GM19324 (cell line): ENCODE measurements around the gene ANXA5.
"Not testable (repeated sequence)": the region's sequence is repeated elsewhere in the genome, so short reads cannot be mapped to it uniquely, and the experiment has no call there.

Source experiments
- ATAC-seq: cut with Tn5 transposase; IDR thresholded peaks from one replicate; pipeline ENCODE4 v1.9.1; 2021; ENCODE audit warnings: mild to moderate bottlenecking, moderate library complexity; ENCODE audit not compliant: unreplicated experiment, low FRiP score

Gene ANXA5

GRCh38 chr4:121679951-121680350 is 16.8 kb downstream of the ANXA5 start:
- ATAC-seq, result no peak

GRCh38 chr4:121679267-121679666 is 17.5 kb downstream of the ANXA5 start:
- no peak for ATAC-seq

GRCh38 chr4:121677524-121677923 is 19.3 kb downstream of the ANXA5 start:
- no peak for ATAC-seq

GRCh38 chr4:121676345-121677075 is 20.3 kb downstream of the ANXA5 start:
- no peak for ATAC-seq

GRCh38 chr4:121675715-121676114 is 21.1 kb downstream of the ANXA5 start:
- ATAC-seq, result no peak

GRCh38 chr4:121674696-121675095 is 22.1 kb downstream of the ANXA5 start:
- no peak for ATAC-seq

- no peak for ATAC-seq
Observed at GRCh38 chr4:121674191-121674590, 22.6 kb downstream of the ANXA5 start.

GRCh38 chr4:121669163-121669550 is 27.6 kb downstream of the ANXA5 start:
- ATAC-seq, result no peak

- no peak for ATAC-seq
Observed at GRCh38 chr4:121668368-121669162, 28.2 kb downstream of the ANXA5 start.

GRCh38 chr4:121666091-121666679 is 30.6 kb downstream of the ANXA5 start:
- no peak for ATAC-seq

- ATAC-seq, result no peak
Observed at GRCh38 chr4:121665371-121665770, 31.4 kb downstream of the ANXA5 start.

- no peak for ATAC-seq
Observed at GRCh38 chr4:121662225-121662624, 34.6 kb downstream of the ANXA5 start.

GRCh38 chr4:121660175-121660933 is 36.4 kb downstream of the ANXA5 start:
- not testable (repeated sequence) for ATAC-seq

- ATAC-seq, result no peak
Observed at GRCh38 chr4:121658125-121658524, 38.7 kb downstream of the ANXA5 start.

GRCh38 chr4:121656269-121656641 is 40.5 kb downstream of the ANXA5 start:
- ATAC-seq, result no peak

- ATAC-seq, result no peak
Observed at GRCh38 chr4:121655320-121656268, 41.2 kb downstream of the ANXA5 start.

GRCh38 chr4:121654738-121655137 is 42.0 kb downstream of the ANXA5 start:
- ATAC-seq, result peak; percentile 89

GRCh38 chr4:121653986-121654385 is 42.8 kb downstream of the ANXA5 start:
- ATAC-seq, result no peak

GRCh38 chr4:121653214-121653613 is 43.6 kb downstream of the ANXA5 start:
- no peak for ATAC-seq

- no peak for ATAC-seq
Observed at GRCh38 chr4:121651597-121651996, 45.2 kb downstream of the ANXA5 start.
